LHCN-M2 (cell line): ENCODE data around the gene CDC6. TPM values are rescaled to one million over a fixed set of nuclear protein-coding genes. Genes with fewer than 3 reads are reported as not detected.

Source experiments
- DNase-seq: peaks from one replicate; pipeline ENCODE4 v3.0.0-alpha.2; 2012; ENCODE audit warnings: low read depth
- total RNA-seq: library from RNA; depleted of rRNA; stranded (reverse); fragments of >200 nt; gene quantifications from 2 replicates; pipeline ENCODE4 v1.2.3, GENCODE V29; 2014; rRNA removed

The CDC6 gene
- total RNA-seq, 1 experiment from 2014 or later = 46.6 TPM

DNA sequence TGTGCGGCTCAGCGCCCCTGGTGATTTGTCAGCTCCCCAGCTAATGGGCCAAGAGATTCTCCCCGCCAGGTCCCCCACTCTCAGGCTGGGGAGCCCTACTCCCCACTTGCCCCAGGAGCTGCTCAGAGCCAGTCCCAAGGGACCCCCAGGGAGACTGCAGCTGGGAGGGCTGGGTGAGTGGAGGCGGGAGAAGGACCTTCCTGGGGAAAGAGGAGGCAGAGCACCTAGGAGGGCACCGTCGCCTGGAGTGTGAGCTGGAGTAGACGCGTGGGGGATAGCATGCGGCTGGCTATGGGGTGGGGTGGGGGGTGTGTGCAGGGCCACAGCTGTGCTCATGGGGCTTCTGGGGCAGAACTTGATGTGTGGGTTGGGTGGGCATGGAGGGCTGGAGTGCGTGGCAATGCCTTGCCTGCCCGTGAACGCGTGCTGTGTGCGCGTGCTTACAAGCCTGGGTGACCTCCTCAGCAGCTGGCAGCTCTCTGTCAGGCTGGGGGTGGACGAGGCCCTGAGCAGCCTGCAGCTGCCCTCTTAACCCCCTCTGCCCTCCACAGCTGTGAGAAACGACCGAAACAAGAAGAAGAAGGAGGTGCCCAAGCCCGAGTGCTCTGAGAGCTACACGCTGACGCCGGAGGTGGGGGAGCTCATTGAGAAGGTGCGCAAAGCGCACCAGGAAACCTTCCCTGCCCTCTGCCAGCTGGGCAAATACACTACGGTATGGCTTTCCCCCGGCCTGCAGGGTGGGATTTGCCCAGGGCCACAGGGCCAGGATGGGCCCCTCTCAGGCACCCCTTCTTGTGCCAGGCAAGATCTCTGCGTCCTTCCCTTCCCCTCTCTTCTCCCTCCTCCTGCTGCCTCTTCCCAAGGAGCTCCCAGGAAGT is 63.9 kb downstream of the CDC6 start:
- peak; percentile 37 for DNase-seq

DNA sequence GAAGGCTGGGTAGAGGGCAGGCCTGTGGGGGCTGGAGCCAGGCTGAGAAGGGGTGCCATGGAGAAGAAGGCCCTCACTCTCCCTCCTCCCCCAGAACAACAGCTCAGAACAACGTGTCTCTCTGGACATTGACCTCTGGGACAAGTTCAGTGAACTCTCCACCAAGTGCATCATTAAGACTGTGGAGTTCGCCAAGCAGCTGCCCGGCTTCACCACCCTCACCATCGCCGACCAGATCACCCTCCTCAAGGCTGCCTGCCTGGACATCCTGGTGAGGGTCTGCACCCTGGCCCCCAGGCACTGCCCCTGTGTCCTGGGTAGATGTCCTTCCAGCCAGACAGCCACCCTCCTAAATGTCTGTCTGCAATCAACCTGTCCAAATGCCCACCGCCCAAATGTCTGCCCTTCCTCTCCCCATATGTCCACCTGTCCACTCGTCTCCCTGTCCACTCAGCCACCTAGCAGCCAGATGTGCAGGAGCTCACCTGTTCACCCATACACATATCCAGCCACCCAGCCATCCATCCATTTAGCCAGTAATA is 64.6 kb downstream of the CDC6 start:
- no peak for DNase-seq

DNA sequence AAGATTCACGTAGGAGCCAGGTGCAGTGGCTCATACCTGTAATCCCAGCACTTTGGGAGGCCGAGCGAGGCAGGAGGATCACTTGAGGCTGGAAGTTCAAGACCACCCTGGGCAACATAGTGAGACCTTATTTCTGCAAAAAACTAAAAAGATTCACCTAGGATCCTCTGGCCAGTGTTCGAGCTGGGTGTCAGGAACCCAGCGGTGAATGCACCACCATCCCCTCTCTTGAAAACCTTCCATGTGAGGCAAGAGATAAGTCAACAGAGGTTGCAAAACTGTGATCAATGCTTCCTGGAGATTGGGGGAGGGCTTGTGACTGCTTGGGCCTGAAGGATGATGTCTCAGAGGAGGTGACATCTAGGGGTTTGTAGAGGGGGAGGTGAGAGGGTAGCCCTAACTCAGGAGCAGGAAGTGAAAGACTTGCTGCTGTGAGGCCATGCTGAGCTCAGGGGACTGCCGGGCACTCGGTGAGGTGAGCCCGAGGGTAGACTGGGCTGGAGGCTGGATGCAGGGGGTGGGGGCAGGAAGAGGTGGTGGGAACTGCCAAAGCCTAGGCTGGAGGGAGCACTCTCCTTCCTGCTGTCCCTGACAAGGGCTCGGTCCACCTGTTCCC is 65.2 kb downstream of the CDC6 start:
- no peak for DNase-seq

Other genes with a start within 250 kb of the CDC6 start
- 52.9 and 65.1 TPM in 2 replicates for gene MED24, start 233.5 kb upstream of the CDC6 start, total RNA-seq
- gene THRA, start 224.9 kb upstream of the CDC6 start, total RNA-seq = 22.3 and 32.5 TPM in 2 replicates
- gene NR1D1, start 187.3 kb upstream of the CDC6 start, total RNA-seq = 1.5 and 3.4 TPM in 2 replicates
- 62.1 and 62.8 TPM in 2 replicates for gene MSL1, start 165.9 kb upstream of the CDC6 start, total RNA-seq
- gene CASC3, start 147.3 kb upstream of the CDC6 start, total RNA-seq = 35.5 and 38.3 TPM in 2 replicates
- 0.98 and 1.6 TPM in 2 replicates for gene RAPGEFL1, start 110.4 kb upstream of the CDC6 start, total RNA-seq
- gene WIPF2, start 68.6 kb upstream of the CDC6 start, total RNA-seq = 4.6 and 4.9 TPM in 2 replicates
- 24.2 and 29.6 TPM in 2 replicates for gene RARA, start 21.3 kb downstream of the CDC6 start, total RNA-seq
- not detected in 2 replicates for gene GJD3, start 76.9 kb downstream of the CDC6 start, total RNA-seq
- gene TOP2A, start 130.0 kb downstream of the CDC6 start, total RNA-seq = 264 and 349 TPM in 2 replicates
- gene IGFBP4, start 155.6 kb downstream of the CDC6 start, total RNA-seq = 47.5 and 55.3 TPM in 2 replicates
- gene TNS4, start 213.7 kb downstream of the CDC6 start, total RNA-seq = not detected in 2 replicates